Lung (tissue), 12 donors: ENCODE measurements around the gene AGRN. TPM values are rescaled to one million over a fixed set of nuclear protein-coding genes. Genes with fewer than 3 reads are reported as not detected.

Experiments used
- ATAC-seq: fragments of 200-7000 bp; cut with Tn5 transposase; one replicate; pipeline ENCODE4 v1.9.1; 2020; ENCODE audit warnings: moderate number of reproducible peaks; ENCODE audit not compliant: insufficient read depth, low FRiP score
- DNase-seq, 3 donors: peaks; one replicate each; pipeline ENCODE4 v3.0.0-alpha.2; 2013 to 2017
- H3K27ac ChIP-seq, 2 donors: one replicate each; pipeline ENCODE4 v1.5.1; 2013; ENCODE audit warnings: mild to moderate bottlenecking in 2 of 2, moderate library complexity in 2 of 2, control low read depth in 1 of 2, inconsistent platforms in 1 of 2, low read depth in 1 of 2, low read length in 1 of 2
- H3K27me3 ChIP-seq, 3 donors: one replicate each; pipeline ENCODE4 v1.5.1; 2013; ENCODE audit warnings: low read length in 2 of 3; ENCODE audit not compliant: control insufficient read depth in 3 of 3, insufficient read depth in 3 of 3
- H3K36me3 ChIP-seq, 4 donors: one replicate each; pipeline ENCODE4 v1.5.1; 2013; ENCODE audit warnings: low read length in 4 of 4, mild to moderate bottlenecking in 1 of 4, moderate library complexity in 1 of 4; ENCODE audit not compliant: control insufficient read depth in 4 of 4, insufficient read depth in 4 of 4
- H3K4me1 ChIP-seq, 5 donors: one replicate each; pipeline ENCODE4 v1.5.1; 2013; ENCODE audit warnings: low read length in 5 of 5, mild to moderate bottlenecking in 2 of 5, moderate library complexity in 1 of 5; ENCODE audit not compliant: control insufficient read depth in 5 of 5, insufficient read depth in 5 of 5
- H3K4me3 ChIP-seq: one replicate; pipeline ENCODE4 v1.5.1; 2013; ENCODE audit warnings: mild to moderate bottlenecking, control low read depth, moderate library complexity
- H3K9ac ChIP-seq, 2 donors: one replicate each; pipeline ENCODE4 v1.5.1; 2013; ENCODE audit warnings: low read length in 2 of 2, control low read depth in 1 of 2; ENCODE audit not compliant: insufficient read depth in 1 of 2
- H3K9me3 ChIP-seq, 4 donors: one replicate each; pipeline ENCODE4 v1.5.1; 2013; ENCODE audit warnings: low read length in 3 of 4, mild to moderate bottlenecking in 1 of 4, moderate library complexity in 1 of 4; ENCODE audit not compliant: control insufficient read depth in 4 of 4, insufficient read depth in 3 of 4
- WGBS, 2 donors: extraction: QIAGEN DNeasy Blood & Tissue Kit; methylation state at CpG; one replicate each; pipeline ENCODE4 v1.1.7; 2013; 5-methylcytosine and 5-hydroxymethylcytosine counted together
- polyA plus RNA-seq, 2 donors: library from polyadenylated mRNA; stranded (reverse); fragments of 200-250 nt; gene quantifications; one replicate each; pipeline ENCODE4 v1.2.1, GENCODE V29; 2013
- total RNA-seq, 2 donors: library from RNA; depleted of rRNA in 1 of 2; stranded (reverse); fragments of >200 nt in 1 of 2; gene quantifications; one replicate each; pipeline ENCODE4 v1.2.1, GENCODE V29; 2014 to 2021
- TF ChIP-seq, protein P1 (sequence below): IDR thresholded peaks from 2 replicates; pipeline ENCODE4 v1.5.1; 2012; ENCODE audit warnings: mild to moderate bottlenecking; ENCODE audit errors: control extremely low read depth, extremely low read depth
- donor health status: control.
- donor health status: control.
- donor health status: Bipolar disorder and iron deficiency.
- donor health status: healthy.
- donor health status: DM: yes; HTN: yes; CAD: no.

Gene AGRN
- total and polyA plus RNA-seq, 4 donors: 30.7 to 124 (median 85.2) TPM

DNA sequence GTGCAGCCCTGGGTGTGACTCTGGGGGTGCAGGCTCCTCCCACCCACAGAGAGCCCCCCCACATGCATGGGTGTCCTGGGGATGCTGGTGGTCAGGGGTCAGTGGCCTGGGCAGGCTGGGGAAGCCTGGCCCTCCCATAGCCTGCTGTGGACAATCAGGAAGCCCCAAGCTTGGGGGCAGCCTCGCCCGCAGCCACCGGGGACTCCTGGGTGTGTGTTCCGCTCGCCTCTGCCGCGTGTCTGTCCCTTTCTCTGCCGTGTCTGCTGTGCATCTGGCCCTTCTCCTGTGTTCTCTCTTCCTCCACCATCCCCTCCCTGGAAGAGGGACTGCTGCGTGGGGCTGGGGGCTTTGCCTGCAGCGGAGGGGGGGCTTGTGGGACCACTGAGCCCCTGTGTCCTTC lies 22.9 kb downstream of the AGRN start:
- Histone ChIP-seq H3K27ac (no peak overlapping the region), H3K4me1 (peaks cover 0 to 11% (median 6%) of the 10 kb centered on the region in 5 donors), H3K9ac (no peak overlapping the region), H3K9me3 (peaks cover 0 to 3% (median 0%) of the 10 kb centered on the region in 4 donors), H3K4me3 (no peak overlapping the region), H3K36me3 (peaks cover 0 to 51% (median 7%) of the 10 kb centered on the region in 4 donors), H3K27me3 (peaks cover 0 to 9% (median 3%) of the 10 kb centered on the region in 3 donors)
- 92 to 93% methylated on average over 10 of the region's 10 CpGs for WGBS, 2 donors
- DNase-seq: no peak
- TF ChIP-seq, protein P1, sequence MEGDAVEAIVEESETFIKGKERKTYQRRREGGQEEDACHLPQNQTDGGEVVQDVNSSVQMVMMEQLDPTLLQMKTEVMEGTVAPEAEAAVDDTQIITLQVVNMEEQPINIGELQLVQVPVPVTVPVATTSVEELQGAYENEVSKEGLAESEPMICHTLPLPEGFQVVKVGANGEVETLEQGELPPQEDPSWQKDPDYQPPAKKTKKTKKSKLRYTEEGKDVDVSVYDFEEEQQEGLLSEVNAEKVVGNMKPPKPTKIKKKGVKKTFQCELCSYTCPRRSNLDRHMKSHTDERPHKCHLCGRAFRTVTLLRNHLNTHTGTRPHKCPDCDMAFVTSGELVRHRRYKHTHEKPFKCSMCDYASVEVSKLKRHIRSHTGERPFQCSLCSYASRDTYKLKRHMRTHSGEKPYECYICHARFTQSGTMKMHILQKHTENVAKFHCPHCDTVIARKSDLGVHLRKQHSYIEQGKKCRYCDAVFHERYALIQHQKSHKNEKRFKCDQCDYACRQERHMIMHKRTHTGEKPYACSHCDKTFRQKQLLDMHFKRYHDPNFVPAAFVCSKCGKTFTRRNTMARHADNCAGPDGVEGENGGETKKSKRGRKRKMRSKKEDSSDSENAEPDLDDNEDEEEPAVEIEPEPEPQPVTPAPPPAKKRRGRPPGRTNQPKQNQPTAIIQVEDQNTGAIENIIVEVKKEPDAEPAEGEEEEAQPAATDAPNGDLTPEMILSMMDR: no peak
- no peak for ATAC-seq

GRCh38 chr1:1043411-1043810 lies 23.5 kb downstream of the AGRN start:
- Histone ChIP-seq H3K4me1 (peaks cover 0 to 10% (median 6%) of the 10 kb centered on the region in 5 donors), H3K9ac (no peak overlapping the region), H3K4me3 (no peak overlapping the region), H3K27me3 (peaks cover 0 to 9% (median 3%) of the 10 kb centered on the region in 3 donors), H3K27ac (no peak overlapping the region), H3K36me3 (peaks cover 0 to 53% (median 7%) of the 10 kb centered on the region in 4 donors), H3K9me3 (peaks cover 0 to 3% (median 0%) of the 10 kb centered on the region in 4 donors)
- TF ChIP-seq, protein P1: no peak
- no peak for ATAC-seq
- DNase-seq: no peak
- WGBS, 2 donors: 93 to 96% methylated on average over 26 to 27 of the region's 27 CpGs

DNA sequence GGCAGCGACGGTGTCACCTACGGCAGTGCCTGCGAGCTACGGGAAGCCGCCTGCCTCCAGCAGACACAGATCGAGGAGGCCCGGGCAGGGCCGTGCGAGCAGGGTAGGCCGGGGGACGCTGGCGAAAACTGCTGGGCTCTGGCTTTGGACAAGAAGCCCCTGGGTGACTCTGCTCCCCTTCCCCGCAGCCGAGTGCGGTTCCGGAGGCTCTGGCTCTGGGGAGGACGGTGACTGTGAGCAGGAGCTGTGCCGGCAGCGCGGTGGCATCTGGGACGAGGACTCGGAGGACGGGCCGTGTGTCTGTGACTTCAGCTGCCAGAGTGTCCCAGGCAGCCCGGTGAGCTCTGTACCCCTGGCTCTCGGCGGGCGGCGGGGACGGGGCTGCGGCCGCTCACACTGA lies 24.0 kb downstream of the AGRN start:
- Histone ChIP-seq H3K9me3 (peaks cover 0 to 3% (median 0%) of the 10 kb centered on the region in 4 donors), H3K27me3 (peaks cover 0 to 5% (median 2%) of the 10 kb centered on the region in 3 donors), H3K4me1 (peaks cover 0 to 8% (median 6%) of the 10 kb centered on the region in 5 donors), H3K9ac (no peak overlapping the region), H3K4me3 (no peak overlapping the region), H3K27ac (no peak overlapping the region), H3K36me3 (peaks cover 0 to 53% (median 7%) of the 10 kb centered on the region in 4 donors)
- DNase-seq (no peak), ATAC-seq (no peak)
- TF ChIP-seq, protein P1: no peak
- 98% methylated on average over 33 of the region's 33 CpGs for WGBS, 2 donors

DNA sequence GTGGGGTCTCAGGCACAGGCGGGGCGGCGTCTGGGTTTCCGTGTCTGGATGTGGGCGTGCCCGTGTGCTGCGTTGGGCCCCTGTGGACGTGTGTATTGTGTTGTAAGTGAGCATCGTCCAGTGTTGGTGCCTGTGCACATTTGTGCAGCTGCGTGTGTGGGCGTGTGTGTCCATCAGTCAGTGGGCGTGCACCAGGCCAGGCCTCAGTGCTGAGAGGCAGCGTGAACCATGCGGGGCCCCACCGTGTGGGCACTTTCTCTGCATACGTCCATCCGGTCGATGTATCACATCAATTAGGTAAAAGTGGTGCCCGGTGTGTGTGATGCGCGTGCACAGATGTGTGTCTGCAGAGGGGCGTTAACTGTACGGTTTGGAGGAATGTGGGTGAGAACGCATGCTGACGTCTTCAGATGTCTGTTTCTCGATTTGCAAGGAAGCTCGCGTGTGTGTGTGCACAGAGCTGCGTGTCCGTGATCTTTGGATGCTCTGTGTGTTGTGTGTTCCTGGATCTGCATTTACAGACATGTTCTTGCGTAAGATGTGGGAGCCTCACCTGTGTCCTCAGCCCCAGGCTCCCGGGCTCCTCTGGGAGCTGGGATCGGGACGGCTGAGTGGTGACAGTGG lies 24.6 kb downstream of the AGRN start:
- WGBS, 2 donors: 94 to 95% methylated on average over 34 of the region's 34 CpGs

More for the DNA sequence above, 24.6 kb downstream of the AGRN start:
- Histone ChIP-seq H3K36me3 (peaks cover 0 to 57% (median 7%) of the 10 kb centered on the region in 4 donors), H3K4me1 (peaks cover 0 to 8% (median 6%) of the 10 kb centered on the region in 5 donors), H3K9me3 (peaks cover 0 to 3% (median 0%) of the 10 kb centered on the region in 4 donors), H3K9ac (no peak overlapping the region), H3K4me3 (no peak overlapping the region), H3K27ac (no peak overlapping the region), H3K27me3 (peaks cover 0 to under 1% (median 0%) of the 10 kb centered on the region in 3 donors)
- no peak for DNase-seq
- TF ChIP-seq, protein P1: no peak
- no peak for ATAC-seq
